T-cell (primary cell): ENCODE results near the gene MYO15B. TPM values are rescaled to one million over a fixed set of nuclear protein-coding genes. Genes with fewer than 3 reads are reported as not detected.
A peak's percentile ranks its signal among the peaks of the same experiment; 100 is the strongest.
"Not testable (repeated sequence)": the region's sequence is repeated elsewhere in the genome, so short reads cannot be mapped to it uniquely, and the experiment has no call there.

Source experiments
- ATAC-seq, 4 experiments: fragments of 200-7000 bp in 3 of 4; fragments of 150-1000 bp in 1 of 4; cut with Tn5 transposase; replicated peaks in 1 of 4; 1 replicate in 3 of 4; 2 replicates in 1 of 4; pipeline ENCODE4 v1.10.0; 2021; ENCODE audit warnings: moderate library complexity in 3 of 4, mild to moderate bottlenecking in 2 of 4, moderate number of reproducible peaks in 1 of 4
- CTCF ChIA-PET, 2 donors: fragments of 300-600 bp; sonication (Branson Sonifier 250); formaldehyde crosslinking; loops; one replicate each; lab custom pipeline; 2022; ENCODE audit warnings: antibody characterized with exemption in 2 of 2; lab: Charles Lee
- POLR2A ChIA-PET, 2 donors: fragments of 300-600 bp; sonication (Branson Sonifier 250); formaldehyde crosslinking; loops; one replicate each; lab custom pipeline; 2022; ENCODE audit warnings: antibody characterized with exemption in 2 of 2; lab: Charles Lee
- DNase-seq, 35 experiments: peaks; one replicate each; pipeline versions ENCODE4 v3.0.0 to v3.0.0-alpha.2; 2013 to 2023
- H3K27ac ChIP-seq: one replicate; pipeline ENCODE4 v1.5.1; 2013; ENCODE audit warnings: low read length
- H3K27me3 ChIP-seq, 2 experiments: replicated peaks in 1 of 2; 1 replicate in 1 of 2; 2 replicates in 1 of 2; pipeline versions ENCODE4 v1.6.1 to v1.7.0; 2013; ENCODE audit warnings: low read length in 1 of 2, mixed read lengths in 1 of 2; ENCODE audit not compliant: control insufficient read depth in 2 of 2, insufficient read depth in 2 of 2; ENCODE audit errors: extremely low read depth in 1 of 2
- H3K36me3 ChIP-seq, 2 donors: 1 replicate in 1 of 2; 2 replicates in 1 of 2; pipeline versions ENCODE4 v1.6.1 to v1.7.0; 2013; ENCODE audit warnings: low read length in 1 of 2; ENCODE audit not compliant: control insufficient read depth in 2 of 2, insufficient read depth in 1 of 2; ENCODE audit errors: extremely low read depth in 1 of 2
- H3K4me1 ChIP-seq, 2 experiments: 1 replicate in 1 of 2; 2 replicates in 1 of 2; pipeline versions ENCODE4 v1.6.1 to v1.7.0; 2013; ENCODE audit warnings: low read length in 2 of 2, mixed read lengths in 1 of 2; ENCODE audit not compliant: insufficient read depth in 2 of 2, control insufficient read depth in 1 of 2; ENCODE audit errors: extremely low read depth in 1 of 2
- H3K4me3 ChIP-seq, 2 donors: 1 replicate in 1 of 2; 2 replicates in 1 of 2; pipeline versions ENCODE4 v1.5.1 to v1.7.0; 2013; ENCODE audit warnings: mild to moderate bottlenecking in 2 of 2, low read length in 1 of 2, moderate library complexity in 1 of 2; ENCODE audit not compliant: control insufficient read depth in 1 of 2; ENCODE audit errors: extremely low read depth in 1 of 2
- H3K9me3 ChIP-seq: 2 replicates; pipeline ENCODE4 v1.7.0; 2013
- H3K27ac Mint-ChIP-seq, 2 donors: one replicate each; pipeline ENCODE4 v1.8.0; 2020 to 2021; ENCODE audit warnings: mild to moderate bottlenecking in 2 of 2, mixed read lengths in 2 of 2
- H3K27me3 Mint-ChIP-seq, 2 donors: one replicate each; pipeline ENCODE4 v1.8.0; 2021 to 2022; ENCODE audit warnings: mixed read lengths in 2 of 2
- H3K36me3 Mint-ChIP-seq: one replicate; pipeline ENCODE4 v1.8.0; 2021; ENCODE audit warnings: mixed read lengths
- H3K4me1 Mint-ChIP-seq, 3 donors: one replicate each; pipeline ENCODE4 v1.8.0; 2020 to 2022; ENCODE audit warnings: mixed read lengths in 3 of 3, mild to moderate bottlenecking in 1 of 3
- H3K4me3 Mint-ChIP-seq, 3 donors: one replicate each; pipeline ENCODE4 v1.8.0; 2020 to 2022; ENCODE audit warnings: mild to moderate bottlenecking in 3 of 3, mixed read lengths in 3 of 3, moderate library complexity in 3 of 3
- H3K9me3 Mint-ChIP-seq, 3 donors: one replicate each; pipeline ENCODE4 v1.8.0; 2020 to 2022; ENCODE audit warnings: mixed read lengths in 3 of 3
- WGBS: methylation state at CpG from one replicate; pipeline ENCODE4 v1.1.5; 2013; ENCODE audit warnings: missing lambda C conversion rate; ENCODE audit not compliant: insufficient coverage; 5-methylcytosine and 5-hydroxymethylcytosine counted together
- total RNA-seq, 35 experiments: library from RNA in 6 of 35; stranded (reverse) in 6 of 35; fragments of 120-200 nt in 1 of 35; gene quantifications; one replicate each; pipeline versions ENCODE4 v1.2.1 to v1.2.4 and lab custom pipeline; 2013 to 2026

The MYO15B gene
- total RNA-seq, 5 donors from 2014 or later (not counting 1 experiment from before 2014, with no cell fraction given): 171 to 382 (median 273) TPM

DNA sequence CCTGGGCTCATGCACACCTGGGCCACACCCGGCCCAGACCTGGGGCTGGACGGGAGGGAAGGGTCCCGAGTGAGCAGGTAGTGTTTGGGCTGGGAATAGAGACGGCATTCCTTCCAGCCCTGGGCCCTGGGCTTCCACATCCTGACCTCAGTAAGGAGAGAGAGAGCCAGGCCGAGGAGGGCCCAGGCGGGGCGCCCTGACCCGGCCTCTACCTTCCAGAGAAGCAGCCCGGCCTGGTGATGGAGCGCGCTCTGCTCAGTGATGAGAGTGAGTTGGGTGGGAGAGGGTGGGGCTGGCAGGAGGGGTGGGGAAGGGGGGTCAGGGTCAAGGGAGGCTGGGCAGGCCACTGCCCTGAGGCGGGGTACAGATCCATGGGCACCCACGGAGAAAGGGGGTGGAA lies 13.6 kb upstream of the MYO15B start:
- H3K4me1 ChIP-seq: no peaks in the 10 kb centered on the region
- no peaks in the 10 kb centered on the region for H3K9me3 ChIP-seq
- no peak overlapping the region for H3K27ac ChIP-seq
- H3K36me3 ChIP-seq: peaks cover under 1 to 18% of the 10 kb centered on the region in 2 donors
- H3K9me3 Mint-ChIP-seq: no peaks in the 10 kb centered on the region
- ChIA-PET CTCF (no interaction called here), POLR2A (no interaction called here)
- DNase-seq (no peak), ATAC-seq (no peak)
- peaks cover 2% of the 10 kb centered on the region for H3K36me3 Mint-ChIP-seq
- 88% methylated on average over 5 of the region's 13 CpGs for WGBS
- H3K27me3 ChIP-seq: peaks cover 0 to 2% of the 10 kb centered on the region in 2 experiments
- H3K4me3 ChIP-seq: no peak overlapping the region
- H3K4me1 Mint-ChIP-seq: no peaks in the 10 kb centered on the region
- H3K27ac Mint-ChIP-seq: no peak overlapping the region
- H3K4me3 Mint-ChIP-seq: no peak overlapping the region
- H3K27me3 Mint-ChIP-seq: no peaks in the 10 kb centered on the region

DNA sequence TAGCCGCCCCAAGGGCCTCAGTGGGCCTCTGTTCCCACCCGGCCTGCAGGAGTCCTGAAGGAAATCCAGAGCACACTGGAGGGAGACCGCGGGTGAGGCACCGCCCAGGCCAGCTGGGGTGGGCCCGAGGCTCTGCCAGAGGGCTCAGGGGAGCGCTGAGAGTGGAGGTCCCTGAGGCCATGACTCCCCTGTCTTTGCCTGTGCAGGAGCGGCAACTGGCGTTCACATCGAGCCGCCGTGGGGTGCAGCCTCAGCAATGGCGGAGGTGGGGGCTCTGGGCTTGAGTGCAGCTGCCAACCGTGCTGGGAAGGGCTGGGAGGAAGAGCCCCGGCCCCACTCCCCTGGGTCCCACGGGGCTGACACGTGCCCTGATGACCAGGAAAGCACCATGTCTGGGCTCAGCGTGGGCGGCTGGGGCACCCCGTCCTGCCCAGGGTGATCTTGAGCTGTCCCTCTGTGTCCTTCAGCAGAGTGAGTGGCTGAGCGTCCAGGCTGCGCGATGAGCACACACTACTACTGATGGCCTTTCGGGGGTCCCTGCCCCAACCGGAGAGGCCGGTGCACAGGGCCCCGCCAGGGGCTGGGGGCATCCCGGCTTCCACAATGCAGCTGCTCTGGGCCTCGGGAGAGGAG lies 13.1 kb upstream of the MYO15B start:
- H3K27ac ChIP-seq: no peak overlapping the region
- Mint-ChIP-seq H3K36me3 (peaks cover 2% of the 10 kb centered on the region), H3K4me1 (no peaks in the 10 kb centered on the region), H3K9me3 (no peaks in the 10 kb centered on the region), H3K27ac (no peak overlapping the region), H3K27me3 (no peaks in the 10 kb centered on the region), H3K4me3 (no peak overlapping the region)
- WGBS: 91% methylated on average over 28 of the region's 29 CpGs
- H3K4me1 ChIP-seq: no peaks in the 10 kb centered on the region
- ChIA-PET POLR2A (no interaction called here), CTCF (no interaction called here)
- H3K4me3 ChIP-seq: no peak overlapping the region
- no peaks in the 10 kb centered on the region for H3K9me3 ChIP-seq
- DNase-seq: no peak
- H3K27me3 ChIP-seq: peaks cover 0 to 2% of the 10 kb centered on the region in 2 experiments
- H3K36me3 ChIP-seq: peaks cover 0 to 18% of the 10 kb centered on the region in 2 donors
- no peak for ATAC-seq

DNA sequence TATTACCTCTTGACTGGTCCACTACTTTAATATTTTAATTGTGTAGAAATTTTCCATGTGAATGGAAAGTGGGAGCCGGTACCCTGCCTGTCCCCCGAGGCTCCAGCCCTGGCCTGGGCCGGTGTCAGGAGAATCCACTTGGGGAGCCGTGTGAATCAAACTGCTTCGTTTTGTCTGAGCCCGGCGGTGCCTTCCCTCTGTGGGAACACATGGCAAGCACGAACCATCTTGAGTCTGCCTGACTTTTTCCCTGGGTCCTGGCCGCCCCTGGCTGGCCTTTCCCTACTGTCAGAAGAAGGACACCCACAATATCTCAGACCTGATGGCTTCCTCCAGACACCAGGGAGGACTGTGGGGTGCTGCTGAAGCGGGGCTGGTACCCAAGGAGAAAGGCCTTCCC lies 12.4 kb upstream of the MYO15B start:
- Mint-ChIP-seq H3K36me3 (peaks cover 2% of the 10 kb centered on the region), H3K4me1 (no peaks in the 10 kb centered on the region), H3K27ac (no peak overlapping the region), H3K4me3 (no peak overlapping the region), H3K27me3 (no peaks in the 10 kb centered on the region), H3K9me3 (no peaks in the 10 kb centered on the region)
- peaks cover 0 to 17% of the 10 kb centered on the region in 2 donors for H3K36me3 ChIP-seq
- no peak overlapping the region for H3K27ac ChIP-seq
- 91% methylated on average over 8 of the region's 10 CpGs for WGBS
- DNase-seq (no peak), ATAC-seq (no peak)
- peaks cover 0 to 2% of the 10 kb centered on the region in 2 experiments for H3K27me3 ChIP-seq
- H3K9me3 ChIP-seq: no peaks in the 10 kb centered on the region
- H3K4me1 ChIP-seq: no peaks in the 10 kb centered on the region
- ChIA-PET CTCF (no interaction called here), POLR2A (no interaction called here)
- H3K4me3 ChIP-seq: no peak overlapping the region

DNA sequence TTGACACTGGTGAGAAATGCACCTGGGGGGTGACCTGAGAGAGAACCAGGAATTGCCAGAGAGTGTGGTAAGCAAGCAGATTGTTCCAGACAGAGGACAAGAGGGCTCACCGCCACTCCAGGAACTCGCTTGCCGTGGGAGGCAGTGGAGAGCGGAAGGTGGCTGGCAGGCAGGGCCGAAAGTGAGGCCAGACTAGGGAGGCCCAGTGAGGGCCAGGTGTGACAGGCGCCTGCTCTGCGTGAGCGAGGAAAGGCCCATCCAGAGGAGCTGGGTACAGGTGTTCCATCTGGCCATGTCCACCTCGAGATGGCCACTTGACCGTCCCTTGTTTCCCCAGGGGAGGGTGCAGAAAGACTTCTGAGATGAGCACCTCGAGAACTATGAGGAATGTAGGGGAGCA lies 11.9 kb upstream of the MYO15B start:
- ChIA-PET CTCF (no interaction called here), POLR2A (no interaction called here)
- Histone ChIP-seq H3K9me3 (no peaks in the 10 kb centered on the region), H3K27me3 (peaks cover 0 to 2% of the 10 kb centered on the region in 2 experiments), H3K4me3 (no peak overlapping the region), H3K36me3 (peaks cover 0 to 11% of the 10 kb centered on the region in 2 donors), H3K27ac (no peak overlapping the region), H3K4me1 (no peaks in the 10 kb centered on the region)
- no peak overlapping the region for H3K27ac Mint-ChIP-seq
- H3K9me3 Mint-ChIP-seq: no peaks in the 10 kb centered on the region
- WGBS: 87% methylated on average over 11 of the region's 11 CpGs
- H3K4me1 Mint-ChIP-seq: no peaks in the 10 kb centered on the region
- no peak overlapping the region for H3K4me3 Mint-ChIP-seq
- H3K36me3 Mint-ChIP-seq: peaks cover 2% of the 10 kb centered on the region
- H3K27me3 Mint-ChIP-seq: no peaks in the 10 kb centered on the region
- DNase-seq: no peak
- no peak for ATAC-seq

DNA sequence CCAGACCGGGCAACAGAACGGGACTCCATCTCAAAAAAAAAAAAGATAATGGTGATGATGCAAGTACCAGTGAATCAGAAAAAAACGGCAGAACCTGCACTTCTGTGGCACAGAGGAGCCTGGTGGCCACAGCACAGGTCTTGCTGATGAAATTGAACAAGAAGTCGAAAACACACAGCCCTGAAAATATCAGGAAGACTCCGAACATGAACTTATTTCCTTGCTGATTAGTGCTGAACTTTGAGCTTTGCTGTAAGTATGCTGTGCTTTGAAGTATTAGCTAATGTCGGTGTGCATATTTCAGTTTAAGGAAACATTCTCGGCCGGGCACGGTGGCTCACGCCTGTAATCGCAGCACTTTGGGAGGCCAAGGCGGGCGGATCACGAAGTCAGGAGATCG lies 10.9 kb upstream of the MYO15B start:
- Mint-ChIP-seq H3K27me3 (no peaks in the 10 kb centered on the region), H3K27ac (no peak overlapping the region), H3K9me3 (no peaks in the 10 kb centered on the region), H3K4me1 (peaks cover 7 to 8% (median 7%) of the 10 kb centered on the region in 3 donors), H3K4me3 (no peak overlapping the region), H3K36me3 (peaks cover 2% of the 10 kb centered on the region)
- H3K36me3 ChIP-seq: peaks cover 0 to 5% of the 10 kb centered on the region in 2 donors
- no peaks in the 10 kb centered on the region for H3K9me3 ChIP-seq
- peaks cover 0 to 2% of the 10 kb centered on the region in 2 experiments for H3K27me3 ChIP-seq
- DNase-seq: no peak
- no peak overlapping the region for H3K27ac ChIP-seq
- ATAC-seq: no peak
- ChIA-PET POLR2A (no interaction called here), CTCF (interaction anchor here in 1 of 2 donors (0.7 kb wide), 1 partner anchor 985 kb away, joined by 4 read pairs; no protein-coding TSS in a partner anchor)
- H3K4me1 ChIP-seq: peaks cover 0 to 6% of the 10 kb centered on the region in 2 experiments
- 93% methylated on average over 10 of the region's 15 CpGs for WGBS
- no peak overlapping the region for H3K4me3 ChIP-seq

DNA sequence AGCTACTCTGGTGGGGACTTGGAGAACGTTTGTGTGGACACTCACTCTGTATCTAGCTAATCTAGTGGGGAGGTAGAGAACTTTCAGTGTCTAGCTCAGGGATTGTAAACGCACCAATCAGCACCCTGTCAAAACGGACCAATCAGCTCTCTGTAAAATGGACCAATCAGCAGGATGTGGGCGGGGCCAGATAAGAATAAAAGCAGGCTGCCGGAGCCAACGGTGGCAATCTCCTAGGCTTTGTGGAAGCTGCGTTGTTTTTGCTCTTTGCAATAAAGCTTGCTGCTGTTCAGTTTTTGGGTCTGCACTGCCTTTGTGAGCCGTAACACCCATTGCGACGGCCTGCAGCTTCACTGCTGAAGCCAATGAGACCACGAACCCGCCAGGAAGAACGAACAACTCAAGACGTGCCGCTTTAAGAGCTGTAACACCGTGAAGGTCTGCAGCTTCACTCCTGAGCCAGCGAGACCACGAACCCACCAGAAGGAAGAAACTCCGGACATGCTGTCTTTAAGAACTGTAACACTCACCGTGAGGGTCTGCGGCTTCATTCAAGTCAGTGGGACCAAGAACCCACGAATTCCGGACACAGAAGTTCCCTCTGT lies 6.4 kb upstream of the MYO15B start:
- POLR2A ChIA-PET: interaction anchor here (0.6 kb wide), 2 partner anchors 56 to 94 kb away, joined by 3 to 5 read pairs; partner anchors contain the start of gene LLGL2 (in 1 of the 2)
- H3K27ac Mint-ChIP-seq: peak overlapping the region; percentile 61 to 90
- DNase-seq (peak in 33 of 35 experiments; percentile 15 to 63 (median 48)), ATAC-seq (peak; percentile 61 to 72 (median 69))
- H3K9me3 ChIP-seq, H3K27me3 Mint-ChIP-seq, H3K4me1 ChIP-seq, H3K27ac ChIP-seq, H3K36me3 ChIP-seq, H3K27me3 ChIP-seq, H3K36me3 Mint-ChIP-seq, H3K9me3 Mint-ChIP-seq: not testable (repeated sequence)
- CTCF ChIA-PET: interaction anchor here (0.5 to 1.3 kb wide), 2 partner anchors 9 to 1220 kb away, joined by 4 to 5 read pairs; no protein-coding TSS in a partner anchor
- WGBS: 35% methylated on average over 22 of the region's 23 CpGs
- peak overlapping the region; percentile 80 to 87 (median 81) for H3K4me3 Mint-ChIP-seq
- H3K4me3 ChIP-seq: peak overlapping the region in 1 of 2 donors; percentile 39
- H3K4me1 Mint-ChIP-seq: peaks cover 7 to 11% (median 10%) of the 10 kb centered on the region in 3 donors
